Measurements from ENCODE around the gene UPF2.

GRCh38 chr10:11927746-11928145, 114.9 kb downstream of the UPF2 start:
- TF ChIP-seq POLR2A (IDR thresholded peaks at IDR 0.05): no peak
- TF ChIP-seq CTCF (IDR thresholded peaks at IDR 0.05): no peak
